Spleen (tissue), 11 donors: Measurements from ENCODE around the gene PATL1. TPM values are rescaled to one million over a fixed set of nuclear protein-coding genes. Genes with fewer than 3 reads are reported as not detected.

Experiments
- DNase-seq: peaks from one replicate; pipeline ENCODE4 v3.0.0-alpha.2; 2020
- H3K27ac ChIP-seq, 8 donors: fragments of 200-600 bp; sonication (generic) in 7 of 8; 1 replicate in 4 of 8; 2 replicates in 4 of 8; pipeline versions ENCODE4 v1.5.0 to v1.8.0; 2016 to 2021; ENCODE audit warnings: inconsistent platforms in 4 of 8, mild to moderate bottlenecking in 4 of 8, moderate library complexity in 1 of 8
- H3K27me3 ChIP-seq, 7 donors: fragments of 200-600 bp; sonication (generic) in 6 of 7; replicated peaks in 1 of 7; 1 replicate in 4 of 7; 2 replicates in 3 of 7; pipeline versions ENCODE4 v1.5.0 to v1.8.0; 2016 to 2021; ENCODE audit warnings: inconsistent platforms in 3 of 7, mild to moderate bottlenecking in 1 of 7
- H3K36me3 ChIP-seq, 6 donors: fragments of 200-600 bp; sonication (generic) in 5 of 6; 1 replicate in 4 of 6; 2 replicates in 2 of 6; pipeline versions ENCODE4 v1.5.0 to v1.8.0; 2016 to 2021; ENCODE audit warnings: inconsistent platforms in 2 of 6
- H3K4me1 ChIP-seq, 6 donors: fragments of 200-600 bp; sonication (generic) in 5 of 6; 1 replicate in 3 of 6; 2 replicates in 3 of 6; pipeline versions ENCODE4 v1.5.0 to v1.8.0; 2016 to 2021; ENCODE audit warnings: inconsistent platforms in 3 of 6
- H3K4me3 ChIP-seq, 8 donors: fragments of 200-600 bp; sonication (generic) in 7 of 8; 1 replicate in 4 of 8; 2 replicates in 4 of 8; pipeline versions ENCODE4 v1.5.0 to v1.8.0; 2016 to 2021; ENCODE audit warnings: inconsistent platforms in 4 of 8, mild to moderate bottlenecking in 4 of 8, moderate library complexity in 2 of 8
- H3K9me3 ChIP-seq, 8 donors: fragments of 200-600 bp; sonication (generic) in 7 of 8; 1 replicate in 4 of 8; 2 replicates in 4 of 8; pipeline versions ENCODE4 v1.5.0 to v1.8.0; 2016 to 2021; ENCODE audit warnings: inconsistent platforms in 4 of 8
- CTCF ChIP-seq, 11 experiments: fragments of 200-600 bp in 7 of 11; fragments of 450-650 bp in 4 of 11; sonication (generic) in 4 of 11; IDR thresholded peaks in 8 of 11; conservative IDR thresholded peaks in 3 of 11; 1 replicate in 7 of 11; 2 replicates in 4 of 11; pipeline versions ENCODE4 v1.4.0 to v1.8.0; 2016 to 2021; ENCODE audit warnings: antibody characterized with exemption in 11 of 11, inconsistent platforms in 4 of 11, mild to moderate bottlenecking in 1 of 11
- POLR2A ChIP-seq, 3 donors: fragments of 450-650 bp; IDR thresholded peaks; one replicate each; pipeline ENCODE4 v1.5.1; 2017; ENCODE audit warnings: antibody characterized with exemption in 3 of 3, mild to moderate bottlenecking in 1 of 3
- POLR2AphosphoS5 ChIP-seq, 3 donors: sonication (generic); formaldehyde crosslinking; IDR thresholded peaks; one replicate each; pipeline ENCODE4 v1.5.1; 2017; ENCODE audit warnings: antibody characterized with exemption in 3 of 3
- WGBS, 5 donors: extraction: QIAGEN DNeasy Blood & Tissue Kit in 3 of 5; methylation state at CpG; one replicate each; pipeline versions ENCODE4 v1.1.5 to v1.1.7; 2013 to 2018; 5-methylcytosine and 5-hydroxymethylcytosine counted together
- intact Hi-C: fragments of 100-400 bp; cut with DNase I; formaldehyde crosslinking; loops from one replicate; pipeline ENCODE4 v1.15.0; 2023; ENCODE audit warnings: low total_unique reads
- polyA plus RNA-seq, 3 donors: library from polyadenylated mRNA; stranded (reverse); fragments of 200-250 nt; gene quantifications; one replicate each; pipeline ENCODE4 v1.2.1, GENCODE V29; 2013
- total RNA-seq, 7 donors: library from RNA; depleted of rRNA in 3 of 7; stranded (reverse); fragments of >200 nt in 3 of 7; fragmentation: NEBNext Ultra II Directional in 4 of 7; extraction: Animal tissue kit (Norgen Biotek cat#: 25700) in 4 of 7; gene quantifications; one replicate each; pipeline versions ENCODE4 v1.1.0 to v1.2.1, GENCODE V29; 2016 to 2021
- donor health status: healthy with polysubstance abuse.
- donor health status: DM: no; HTN: no; CAD: no; lungs with moderate emphysema.
- donor health status: DM: no; HTN: no; CAD: no.
- donor health status: Bipolar disorder and iron deficiency.
- donor health status: healthy.
- donor health status: DM: no; HTN: no; CAD: no.
- donor health status: DM: yes; HTN: yes; CAD: no.

PATL1 gene
- total and polyA plus RNA-seq, 10 donors: 5.7 to 47.1 (median 26.3) TPM

GRCh38 chr11:59674291-59674690 is 5.5 kb upstream of the PATL1 start:
- H3K4me3 ChIP-seq: no peak overlapping the region
- no peak for DNase-seq
- intact Hi-C loops: no loop called here
- peaks cover 0 to 14% (median 8%) of the 10 kb centered on the region in 6 donors for H3K4me1 ChIP-seq
- no peaks in the 10 kb centered on the region for H3K9me3 ChIP-seq
- H3K27me3 ChIP-seq: no peaks in the 10 kb centered on the region
- no peak for TF ChIP-seq CTCF (IDR thresholded peaks at IDR 0.05 in 8 of 11, conservative IDR thresholded peaks at IDR 0.05 in 3 of 11)
- TF ChIP-seq POLR2AphosphoS5 (IDR thresholded peaks at IDR 0.05): no peak
- TF ChIP-seq POLR2A (IDR thresholded peaks at IDR 0.05): no peak
- no peaks in the 10 kb centered on the region for H3K36me3 ChIP-seq
- H3K27ac ChIP-seq: no peak overlapping the region
- 68 to 84% (median 76%) methylated on average over 2 of the region's 2 CpGs for WGBS, 5 donors

- WGBS, 5 donors: 90 to 96% (median 95%) methylated on average over 2 of the region's 2 CpGs
- Histone ChIP-seq H3K4me1 (peaks cover 0 to 15% (median 8%) of the 10 kb centered on the region in 6 donors), H3K9me3 (no peaks in the 10 kb centered on the region), H3K27ac (no peak overlapping the region), H3K4me3 (no peak overlapping the region), H3K36me3 (no peaks in the 10 kb centered on the region), H3K27me3 (no peaks in the 10 kb centered on the region)
- no peak for DNase-seq
- TF ChIP-seq CTCF (IDR thresholded peaks at IDR 0.05 in 8 of 11, conservative IDR thresholded peaks at IDR 0.05 in 3 of 11) (no peak), POLR2A (IDR thresholded peaks at IDR 0.05) (no peak), POLR2AphosphoS5 (IDR thresholded peaks at IDR 0.05) (no peak)
- intact Hi-C loops: no loop called here
These were observed 4.5 kb upstream of the PATL1 start for GRCh38 chr11:59673291-59673690.

DNA sequence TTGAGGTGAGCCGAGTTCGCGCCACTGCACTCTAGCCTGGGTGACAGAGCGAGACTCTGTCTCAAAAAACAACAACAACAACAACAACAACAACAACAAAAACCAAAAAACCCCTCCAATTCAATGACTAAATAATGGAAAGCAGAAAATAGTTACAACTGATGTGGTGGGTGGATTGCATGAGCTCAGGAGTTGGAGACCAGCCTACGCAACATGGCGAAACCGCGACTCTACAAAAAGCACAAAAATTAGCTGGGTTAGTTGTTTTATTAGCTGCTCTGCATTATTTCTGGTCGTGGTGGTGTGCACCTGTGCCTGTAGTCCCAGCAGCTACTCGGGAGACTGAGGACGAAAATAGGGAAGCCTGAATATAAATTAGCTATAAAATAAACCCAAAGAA is 2.6 kb upstream of the PATL1 start:
- 87 to 94% (median 92%) methylated on average over 11 of the region's 11 CpGs for WGBS, 5 donors
- Histone ChIP-seq H3K4me3 (no peak overlapping the region), H3K4me1 (peaks cover 15 to 33% (median 26%) of the 10 kb centered on the region in 6 donors), H3K27me3 (no peaks in the 10 kb centered on the region), H3K9me3 (no peaks in the 10 kb centered on the region), H3K36me3 (peaks cover 0 to 5% (median 3%) of the 10 kb centered on the region in 6 donors), H3K27ac (no peak overlapping the region)
- TF ChIP-seq POLR2AphosphoS5 (IDR thresholded peaks at IDR 0.05) (no peak), POLR2A (IDR thresholded peaks at IDR 0.05) (no peak), CTCF (IDR thresholded peaks at IDR 0.05 in 8 of 11, conservative IDR thresholded peaks at IDR 0.05 in 3 of 11) (no peak)
- intact Hi-C loops: no loop called here
- no peak for DNase-seq

DNA sequence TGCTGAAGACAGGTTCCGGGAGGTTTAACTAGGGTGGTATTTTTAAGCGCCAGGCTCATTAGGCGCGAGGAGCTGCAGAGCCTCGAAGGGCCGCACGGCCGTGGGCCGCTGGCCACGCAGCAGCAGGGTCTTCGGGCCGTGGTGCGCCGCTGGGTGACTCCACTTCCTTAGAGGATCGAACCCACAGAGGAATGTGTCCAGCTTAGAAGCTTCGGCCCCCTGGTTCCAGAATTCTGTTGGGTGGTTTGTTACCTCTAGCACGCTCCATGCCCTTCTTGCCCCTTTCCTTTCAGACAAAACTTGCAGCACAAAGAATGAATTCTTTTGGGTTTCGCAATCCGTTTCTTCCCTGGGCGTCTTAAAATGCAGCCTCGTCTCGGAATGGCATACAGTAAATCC is 773 bp upstream of the PATL1 start:
- peak; percentile 91 for DNase-seq
- WGBS, 5 donors: 8 to 17% (median 9%) methylated on average over 15 to 22 of the region's 22 CpGs
- intact Hi-C loops: loop anchor here (10.0 kb wide), 2 partner anchors 55 to 135 kb away; partner anchors contain the start of gene OSBP

More for the DNA sequence above, 773 bp upstream of the PATL1 start:
- peaks cover 0 to 23% (median 18%) of the 10 kb centered on the region in 6 donors for H3K36me3 ChIP-seq
- H3K27ac ChIP-seq: peak overlapping the region; percentile 87 to 99 (median 98)
- TF ChIP-seq CTCF (IDR thresholded peaks at IDR 0.05 in 8 of 11, conservative IDR thresholded peaks at IDR 0.05 in 3 of 11) (peak in 1 of 11 experiments; percentile 13), POLR2AphosphoS5 (IDR thresholded peaks at IDR 0.05) (no peak)
- peak overlapping the region; percentile 37 to 94 (median 75) for H3K4me3 ChIP-seq
- peaks cover 18 to 52% (median 36%) of the 10 kb centered on the region in 6 donors for H3K4me1 ChIP-seq
- H3K9me3 ChIP-seq: no peaks in the 10 kb centered on the region
- H3K27me3 ChIP-seq: no peaks in the 10 kb centered on the region
